ENCODE measurements around the gene PLCH1. TPM values are rescaled to one million over a fixed set of nuclear protein-coding genes. Genes with fewer than 3 reads are reported as not detected.
A peak's percentile ranks its signal among the peaks of the same experiment; 100 is the strongest.

PLCH1 gene
- total and polyA plus RNA-seq, 2 experiments from 2014 or later = 8.1 to 25.3 TPM

- TF ChIP-seq ETS1 (IDR thresholded peaks at IDR 0.05) (no peak), JUNB (IDR thresholded peaks at IDR 0.05; ENCODE audit: unreplicated experiment) (no peak), EZH2phosphoT487 (IDR thresholded peaks at IDR 0.05; ENCODE audit: unreplicated experiment) (no peak), ZNF114 (CRISPR knock-in tag; IDR thresholded peaks at IDR 0.05) (no peak), REST (IDR thresholded peaks at IDR 0.05; ENCODE audit: unreplicated experiment) (no peak), STAT1 (IDR thresholded peaks at IDR 0.05; ENCODE audit: unreplicated experiment) (no peak), CTCF (conservative IDR thresholded peaks at IDR 0.05; ENCODE audit: low read depth in 2 of 2) (no peak), EZH2 (IDR thresholded peaks at IDR 0.05; ENCODE audit: low read depth, unreplicated experiment) (no peak)
Observed at GRCh38 chr3:155368786-155369185, 376.1 kb downstream of the PLCH1 start (continued).

GRCh38 chr3:155367506-155367905, 377.4 kb downstream of the PLCH1 start:
- Histone ChIP-seq H4K20me1 (replicated peaks; ENCODE audit: insufficient read depth) (no peaks in the 10 kb centered on the region), H3K4me3 (no peak overlapping the region), H3K27ac (ENCODE audit: low read depth) (peak overlapping the region; percentile 91; the same call in 1 of the 2 replicates), H3K27me3 (ENCODE audit: insufficient read depth) (no peaks in the 10 kb centered on the region), H3K79me2 (replicated peaks; ENCODE audit: insufficient read depth) (no peaks in the 10 kb centered on the region), H3K9me2 (ENCODE audit: insufficient read depth) (no peaks in the 10 kb centered on the region), H3K36me3 (ENCODE audit: insufficient read depth) (no peaks in the 10 kb centered on the region), H3F3A (replicated peaks; ENCODE audit: low read depth) (no peaks in the 10 kb centered on the region), H3K4me1 (ENCODE audit: insufficient read depth) (peaks cover 80% of the 10 kb centered on the region), H3K4me2 (peak overlapping the region; percentile 36), H2AFZ (no peak overlapping the region)
- Mint-ChIP-seq H3K27ac (peak overlapping the region; percentile 65; the same call in 1 of the 2 replicates), H3K4me1 (peaks cover 71% of the 10 kb centered on the region), H3K4me3 (no peak overlapping the region), H3K9me3 (peaks cover 9% of the 10 kb centered on the region; the same call in 2 of the 3 replicates), H3K27me3 (ENCODE audit: insufficient read depth, low read depth, poor library complexity) (peaks cover 3% of the 10 kb centered on the region), H3K36me3 (ENCODE audit: low read depth) (peaks cover 7% of the 10 kb centered on the region; the same call in 2 of the 3 replicates)
- no peak for DNase-seq (ENCODE audit: low spot score)
- no peak for TF ChIP-seq CREB1 (CRISPR knock-in tag; IDR thresholded peaks at IDR 0.05; ENCODE audit: low read depth)
- no peak for TF ChIP-seq STAT1 (IDR thresholded peaks at IDR 0.05; ENCODE audit: unreplicated experiment)
- TF ChIP-seq NANOG (IDR thresholded peaks at IDR 0.05; ENCODE audit: borderline replicate concordance) = no peak
- TF ChIP-seq EZH2 (IDR thresholded peaks at IDR 0.05; ENCODE audit: low read depth, unreplicated experiment) = no peak
- ATAC-seq = no peak
